GM12864 (cell line): Measurements from ENCODE around the gene SATB2.
A peak's percentile ranks its signal among the peaks of the same experiment; 100 is the strongest.

ENCODE experiments used
- DNase-seq: peaks from one replicate; pipeline ENCODE4 v3.0.0-alpha.2; 2011; ENCODE audit warnings: low read depth
- H3K4me3 ChIP-seq: 2 replicates; pipeline ENCODE4 v1.5.1; 2011; ENCODE audit warnings: mild to moderate bottlenecking, low read depth, low read length, control low read depth
- CTCF ChIP-seq: IDR thresholded peaks from 2 replicates; pipeline ENCODE4 v1.5.1; 2011; ENCODE audit warnings: low read depth, mild to moderate bottlenecking, moderate library complexity, low read length, control low read depth, inconsistent platforms; ENCODE audit errors: missing control alignments

Gene SATB2

GRCh38 chr2:199488772-199489400 is 31.1 kb upstream of the SATB2 start:
- peak; percentile 83 for TF ChIP-seq CTCF
- H3K4me3 ChIP-seq: no peak overlapping the region
- no peak for DNase-seq

DNA sequence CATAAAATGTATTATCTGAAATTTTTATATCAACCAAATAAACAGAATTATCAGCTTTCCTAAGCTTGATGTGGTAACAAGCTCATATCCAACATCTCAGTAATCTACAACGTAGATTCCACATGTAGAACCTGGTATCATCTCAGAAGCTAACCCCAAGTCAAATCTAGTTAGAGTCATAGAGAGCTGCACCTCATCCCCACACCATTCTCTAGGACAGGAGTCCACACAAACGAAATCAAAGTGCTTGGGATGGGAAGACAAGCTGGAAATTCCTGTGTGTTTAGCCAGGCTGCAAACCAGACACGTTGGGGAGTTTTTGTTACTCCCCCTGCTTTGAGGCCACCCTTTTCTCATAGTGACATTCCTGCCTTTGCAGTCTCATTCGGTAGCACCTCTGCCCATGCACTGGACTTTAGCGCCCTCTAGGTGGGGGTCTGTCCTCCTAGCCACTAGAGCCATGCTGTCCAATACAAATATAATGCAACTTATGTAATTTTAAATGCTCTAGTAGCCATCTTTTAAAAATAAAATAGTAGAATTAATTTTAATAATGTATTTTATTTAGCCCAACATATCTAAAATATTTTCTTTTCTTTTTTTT is 28.1 kb upstream of the SATB2 start:
- H3K4me3 ChIP-seq: no peak overlapping the region
- peak; percentile 56 for TF ChIP-seq CTCF
- DNase-seq: no peak

DNA sequence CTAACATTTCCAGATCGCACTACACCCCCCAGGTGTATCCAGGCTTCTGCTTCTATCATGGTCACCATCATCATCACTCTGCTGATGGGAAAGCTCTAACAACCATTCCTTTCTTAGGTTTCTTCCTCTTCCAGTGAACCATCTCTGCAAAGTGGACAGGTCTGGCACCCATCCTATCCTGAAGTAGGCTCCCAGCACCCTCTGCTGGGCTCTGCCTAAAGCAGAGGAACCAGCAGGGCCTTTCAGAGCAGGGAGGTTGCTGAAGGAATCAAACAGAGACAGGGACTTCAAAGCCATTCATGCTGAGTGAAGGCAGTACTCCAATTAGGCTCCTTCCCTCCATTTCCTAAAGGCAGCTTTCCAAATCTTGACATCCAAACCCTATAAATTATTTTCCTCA is 27.2 kb upstream of the SATB2 start:
- peak; percentile 6 for TF ChIP-seq CTCF
- no peak for DNase-seq
- H3K4me3 ChIP-seq: no peak overlapping the region

DNA sequence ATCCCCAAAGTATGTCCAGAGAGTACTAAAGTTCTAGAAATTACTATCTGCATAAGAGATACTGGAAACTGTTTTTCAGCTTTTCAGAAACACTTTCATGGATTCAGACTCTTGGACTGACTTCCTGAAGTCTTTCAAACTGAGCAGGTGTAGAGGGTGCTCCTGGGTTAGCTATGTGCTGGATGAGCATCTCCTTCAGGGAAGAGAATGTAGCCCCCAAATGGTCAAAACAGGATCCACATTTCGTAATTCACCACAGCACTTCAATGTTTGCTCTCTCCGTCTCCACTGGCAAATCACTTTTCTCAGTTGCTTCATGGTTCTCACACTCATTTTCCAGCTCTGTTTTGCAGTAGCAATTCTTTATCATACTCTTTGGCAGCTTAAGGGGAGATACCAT is 23.2 kb upstream of the SATB2 start:
- no peak for TF ChIP-seq CTCF
- DNase-seq: no peak
- H3K4me3 ChIP-seq: no peak overlapping the region

- no peak overlapping the region for H3K4me3 ChIP-seq
- DNase-seq: no peak
- no peak for TF ChIP-seq CTCF
Observed at GRCh38 chr2:199477277-199477834, 19.6 kb upstream of the SATB2 start.

DNA sequence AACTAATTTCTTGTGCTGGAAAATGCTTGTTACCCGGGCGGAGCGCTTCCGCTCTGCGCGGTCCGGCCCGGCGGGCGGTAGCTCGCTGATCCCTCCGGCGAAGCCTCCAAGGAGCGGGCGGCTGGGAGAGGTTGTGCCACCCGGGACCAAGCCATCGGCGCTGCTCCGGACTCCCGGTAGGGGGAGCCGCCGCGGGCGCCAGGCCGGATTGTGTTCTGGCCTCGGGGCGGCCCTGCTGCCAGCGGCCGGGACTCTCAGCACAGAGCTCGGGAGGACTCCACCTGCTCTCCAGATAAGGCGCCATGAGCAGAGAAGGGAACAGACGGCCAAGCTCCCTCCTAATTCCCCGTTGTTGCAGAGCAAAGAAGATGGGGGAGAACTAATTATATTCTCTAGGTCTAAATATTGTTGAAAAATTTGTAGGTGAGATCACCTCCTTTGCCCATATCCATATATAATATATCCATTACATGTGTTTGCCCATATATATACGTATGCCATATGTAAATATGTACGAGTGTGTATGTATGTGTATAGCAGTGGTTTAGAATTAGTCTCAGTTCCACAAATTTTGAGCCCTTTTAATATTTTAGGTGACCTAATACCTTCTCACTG is 13.8 kb upstream of the SATB2 start:
- TF ChIP-seq CTCF: peak; percentile 67
- DNase-seq: no peak
- H3K4me3 ChIP-seq: no peak overlapping the region
